Glutamatergic neuron (in vitro differentiated cells): ENCODE measurements around the gene SNX19. TPM values are rescaled to one million over a fixed set of nuclear protein-coding genes. Genes with fewer than 3 reads are reported as not detected.

Experiments used
- DNase-seq: peaks from one replicate; pipeline ENCODE4 v3.0.0; 2022
- H3K27ac Mint-ChIP-seq: one replicate; pipeline ENCODE4 v1.8.0; 2020; ENCODE audit warnings: mild to moderate bottlenecking, mixed read lengths, inconsistent platforms; ENCODE audit not compliant: unreplicated experiment
- H3K27me3 Mint-ChIP-seq: one replicate; pipeline ENCODE4 v1.8.0; 2020; ENCODE audit warnings: mild to moderate bottlenecking, moderate library complexity, mixed read lengths, inconsistent platforms; ENCODE audit not compliant: unreplicated experiment
- H3K36me3 Mint-ChIP-seq: one replicate; pipeline ENCODE4 v1.8.0; 2020; ENCODE audit warnings: mild to moderate bottlenecking, mixed read lengths, inconsistent platforms; ENCODE audit not compliant: unreplicated experiment
- H3K4me1 Mint-ChIP-seq: one replicate; pipeline ENCODE4 v1.8.0; 2020; ENCODE audit warnings: mild to moderate bottlenecking, low read depth, mixed read lengths, inconsistent platforms; ENCODE audit not compliant: unreplicated experiment
- H3K4me3 Mint-ChIP-seq: one replicate; pipeline ENCODE4 v1.8.0; 2020; ENCODE audit warnings: mild to moderate bottlenecking, mixed read lengths, inconsistent platforms; ENCODE audit not compliant: unreplicated experiment
- H3K9me3 Mint-ChIP-seq: one replicate; pipeline ENCODE4 v1.8.0; 2020; ENCODE audit warnings: mild to moderate bottlenecking, moderate library complexity, mixed read lengths, inconsistent platforms; ENCODE audit not compliant: unreplicated experiment
- CTCF ChIP-seq: fragments of 200-600 bp; sonication (generic); IDR thresholded peaks from one replicate; pipeline ENCODE4 v1.5.0; 2021; ENCODE audit not compliant: partially characterized antibody, unreplicated experiment
- total RNA-seq: library from RNA; stranded (reverse); fragmentation: NEBNext Ultra II Directional; extraction: Animal tissue kit (Norgen Biotek cat#: 25700); gene quantifications from one replicate; pipeline ENCODE4 v1.2.1, GENCODE V29; 2021; ENCODE audit not compliant: unreplicated experiment

Gene SNX19
- total RNA-seq, 1 donor from 2014 or later, result 65.5 TPM

GRCh38 chr11:130908061-130908460, 8.2 kb downstream of the SNX19 start:
- no peaks in the 10 kb centered on the region for H3K9me3 Mint-ChIP-seq
- no peak for TF ChIP-seq CTCF
- H3K36me3 Mint-ChIP-seq, result no peaks in the 10 kb centered on the region
- no peak overlapping the region for H3K4me3 Mint-ChIP-seq
- no peak overlapping the region for H3K27ac Mint-ChIP-seq
- no peaks in the 10 kb centered on the region for H3K4me1 Mint-ChIP-seq
- H3K27me3 Mint-ChIP-seq, result no peaks in the 10 kb centered on the region
- DNase-seq, result no peak

- Mint-ChIP-seq H3K9me3 (no peaks in the 10 kb centered on the region), H3K4me3 (no peak overlapping the region), H3K27me3 (no peaks in the 10 kb centered on the region), H3K27ac (no peak overlapping the region), H3K36me3 (no peaks in the 10 kb centered on the region), H3K4me1 (no peaks in the 10 kb centered on the region)
- no peak for DNase-seq
- no peak for TF ChIP-seq CTCF
Measured at GRCh38 chr11:130907229-130907628, 9.1 kb downstream of the SNX19 start.

GRCh38 chr11:130906616-130907015, 9.7 kb downstream of the SNX19 start:
- H3K4me1 Mint-ChIP-seq, result no peaks in the 10 kb centered on the region
- H3K4me3 Mint-ChIP-seq, result no peak overlapping the region
- no peaks in the 10 kb centered on the region for H3K36me3 Mint-ChIP-seq
- H3K27me3 Mint-ChIP-seq, result no peaks in the 10 kb centered on the region
- H3K9me3 Mint-ChIP-seq, result no peaks in the 10 kb centered on the region
- no peak for TF ChIP-seq CTCF
- H3K27ac Mint-ChIP-seq, result no peak overlapping the region
- no peak for DNase-seq

- DNase-seq, result no peak
- TF ChIP-seq CTCF, result no peak
- Mint-ChIP-seq H3K27me3 (no peaks in the 10 kb centered on the region), H3K27ac (no peak overlapping the region), H3K9me3 (no peaks in the 10 kb centered on the region), H3K4me1 (no peaks in the 10 kb centered on the region), H3K36me3 (no peaks in the 10 kb centered on the region), H3K4me3 (no peak overlapping the region)
Measured at GRCh38 chr11:130905512-130905911, 10.8 kb downstream of the SNX19 start.

GRCh38 chr11:130904380-130904779, 11.9 kb downstream of the SNX19 start:
- Mint-ChIP-seq H3K27me3 (no peaks in the 10 kb centered on the region), H3K4me3 (no peak overlapping the region), H3K27ac (no peak overlapping the region), H3K4me1 (no peaks in the 10 kb centered on the region), H3K36me3 (no peaks in the 10 kb centered on the region), H3K9me3 (no peaks in the 10 kb centered on the region)
- TF ChIP-seq CTCF, result peak; percentile 55
- DNase-seq, result no peak
